Fibroblast of pulmonary artery (primary cell): ENCODE results near the gene CAPN11.
"Not testable (repeated sequence)": the region's sequence is repeated elsewhere in the genome, so short reads cannot be mapped to it uniquely, and the experiment has no call there.

ENCODE experiments used
- DNase-seq: peaks from one replicate; pipeline ENCODE4 v3.0.0-alpha.2; 2010; ENCODE audit warnings: low read depth
- H3K4me3 ChIP-seq: replicated peaks from 2 replicates; pipeline ENCODE4 v1.5.1; 2011; ENCODE audit warnings: low read depth, mild to moderate bottlenecking, control low read depth, low read length, moderate library complexity
- CTCF ChIP-seq: IDR thresholded peaks from 2 replicates; pipeline ENCODE4 v1.5.1; 2011; ENCODE audit warnings: mild to moderate bottlenecking, control low read depth, low read length, inconsistent platforms; ENCODE audit errors: missing control alignments

The CAPN11 gene

GRCh38 chr6:44180886-44181285 is 22.3 kb downstream of the CAPN11 start:
- H3K4me3 ChIP-seq, result no peak overlapping the region
- TF ChIP-seq CTCF, result no peak
- DNase-seq, result no peak

- not testable (repeated sequence) for H3K4me3 ChIP-seq, DNase-seq
These were observed 23.2 kb downstream of the CAPN11 start for GRCh38 chr6:44181784-44182183.

GRCh38 chr6:44182911-44183390 is 24.3 kb downstream of the CAPN11 start:
- no peak for TF ChIP-seq CTCF
- no peak overlapping the region for H3K4me3 ChIP-seq
- DNase-seq, result no peak

- no peak overlapping the region for H3K4me3 ChIP-seq
- no peak for DNase-seq
- no peak for TF ChIP-seq CTCF
These were observed 25.2 kb downstream of the CAPN11 start for GRCh38 chr6:44183783-44184182.

GRCh38 chr6:44185356-44185755 is 26.7 kb downstream of the CAPN11 start:
- not testable (repeated sequence) for H3K4me3 ChIP-seq, DNase-seq

GRCh38 chr6:44185953-44186634 is 27.5 kb downstream of the CAPN11 start:
- DNase-seq, result no peak
- TF ChIP-seq CTCF, result no peak
- no peak overlapping the region for H3K4me3 ChIP-seq

GRCh38 chr6:44186635-44187025 is 28.0 kb downstream of the CAPN11 start:
- no peak for TF ChIP-seq CTCF
- DNase-seq, result no peak
- no peak overlapping the region for H3K4me3 ChIP-seq

GRCh38 chr6:44188819-44189218 is 30.2 kb downstream of the CAPN11 start:
- no peak for TF ChIP-seq CTCF
- no peak overlapping the region for H3K4me3 ChIP-seq
- no peak for DNase-seq
